Smooth muscle cell of the brain vasculature (primary cell): ENCODE measurements around the gene ZMYM2.

Experiments
- DNase-seq: peaks from one replicate; pipeline ENCODE4 v3.0.0-alpha.2; 2012; ENCODE audit warnings: low read depth, low spot score

ZMYM2 gene

GRCh38 chr13:20105161-20105689 is 146.7 kb downstream of the ZMYM2 start:
- DNase-seq = no peak

GRCh38 chr13:20106742-20107141 is 148.2 kb downstream of the ZMYM2 start:
- no peak for DNase-seq

- DNase-seq = no peak
Observed at GRCh38 chr13:20109037-20109436, 150.5 kb downstream of the ZMYM2 start.

- no peak for DNase-seq
Observed at GRCh38 chr13:20114066-20114610, 155.6 kb downstream of the ZMYM2 start.

- DNase-seq = no peak
Observed at GRCh38 chr13:20116213-20116612, 157.7 kb downstream of the ZMYM2 start.

- no peak for DNase-seq
Observed at GRCh38 chr13:20118268-20119140, 160.0 kb downstream of the ZMYM2 start.

- no peak for DNase-seq
Observed at GRCh38 chr13:20119960-20120359, 161.4 kb downstream of the ZMYM2 start.

- DNase-seq = no peak
Observed at GRCh38 chr13:20121159-20121525, 162.6 kb downstream of the ZMYM2 start.

GRCh38 chr13:20124303-20124702 is 165.8 kb downstream of the ZMYM2 start:
- DNase-seq = no peak

- DNase-seq = no peak
Observed at GRCh38 chr13:20125129-20125782, 166.7 kb downstream of the ZMYM2 start.

GRCh38 chr13:20125783-20126165 is 167.2 kb downstream of the ZMYM2 start:
- DNase-seq = no peak

GRCh38 chr13:20126541-20127261 is 168.2 kb downstream of the ZMYM2 start:
- DNase-seq = no peak

- no peak for DNase-seq
Observed at GRCh38 chr13:20127262-20127561, 168.7 kb downstream of the ZMYM2 start.

- DNase-seq = no peak
Observed at GRCh38 chr13:20127562-20128458, 169.3 kb downstream of the ZMYM2 start.

GRCh38 chr13:20128459-20128931 is 170.0 kb downstream of the ZMYM2 start:
- no peak for DNase-seq

- DNase-seq = no peak
Observed at GRCh38 chr13:20129076-20129475, 170.5 kb downstream of the ZMYM2 start.

- DNase-seq = no peak
Observed at GRCh38 chr13:20130012-20130411, 171.5 kb downstream of the ZMYM2 start.

- no peak for DNase-seq
Observed at GRCh38 chr13:20130652-20131051, 172.1 kb downstream of the ZMYM2 start.

GRCh38 chr13:20131057-20131832 is 172.7 kb downstream of the ZMYM2 start:
- no peak for DNase-seq

- DNase-seq = no peak
Observed at GRCh38 chr13:20132052-20132634, 173.6 kb downstream of the ZMYM2 start.
